ENCODE measurements around the gene TRIM64C.
"Not testable (repeated sequence)": the region's sequence is repeated elsewhere in the genome, so short reads cannot be mapped to it uniquely, and the experiment has no call there.

TRIM64C gene

GRCh38 chr11:49059012-49059411 is at the start of gene TRIM64C:
Gene TRIM64C (minus strand): TSS chr11:49059112. CDS start chr11:49059112, 0 bp downstream.
- DNase-seq (ENCODE audit: insufficient read length, low spot score); FAIRE-seq: not testable (repeated sequence)

- not testable (repeated sequence) for FAIRE-seq; DNase-seq (ENCODE audit: insufficient read length, low spot score)
These were observed 43.4 kb upstream of the TRIM64C start for GRCh38 chr11:49102356-49102755.

GRCh38 chr11:49069897-49070296 is 11.0 kb upstream of the TRIM64C start:
- not testable (repeated sequence) for FAIRE-seq; DNase-seq (ENCODE audit: insufficient read length, low spot score)

DNA sequence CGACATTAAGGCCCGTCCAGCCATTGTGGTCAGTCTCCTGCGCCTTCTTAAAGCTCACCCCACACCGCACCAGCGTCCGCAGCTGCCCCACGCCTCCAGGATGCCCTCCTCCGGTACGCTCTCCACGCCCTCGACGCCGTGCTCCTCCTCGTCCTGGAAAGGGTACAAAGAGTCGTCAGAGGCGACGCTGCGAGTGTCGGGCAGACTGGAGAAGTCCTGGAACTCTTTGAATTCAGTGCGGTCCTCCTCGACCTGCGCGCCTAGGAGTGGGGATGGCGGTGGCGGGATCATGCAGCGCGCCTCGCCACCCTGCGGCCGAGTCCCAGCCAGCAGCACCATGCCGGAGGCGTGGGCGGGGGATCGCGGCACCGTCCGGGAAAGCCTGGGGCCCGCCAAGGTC is 9.1 kb downstream of the TRIM64C start:
- FAIRE-seq; DNase-seq (ENCODE audit: insufficient read length, low spot score): not testable (repeated sequence)

- not testable (repeated sequence) for DNase-seq (ENCODE audit: insufficient read length, low spot score); FAIRE-seq
These were observed 10.7 kb downstream of the TRIM64C start for GRCh38 chr11:49048229-49048628.

DNA sequence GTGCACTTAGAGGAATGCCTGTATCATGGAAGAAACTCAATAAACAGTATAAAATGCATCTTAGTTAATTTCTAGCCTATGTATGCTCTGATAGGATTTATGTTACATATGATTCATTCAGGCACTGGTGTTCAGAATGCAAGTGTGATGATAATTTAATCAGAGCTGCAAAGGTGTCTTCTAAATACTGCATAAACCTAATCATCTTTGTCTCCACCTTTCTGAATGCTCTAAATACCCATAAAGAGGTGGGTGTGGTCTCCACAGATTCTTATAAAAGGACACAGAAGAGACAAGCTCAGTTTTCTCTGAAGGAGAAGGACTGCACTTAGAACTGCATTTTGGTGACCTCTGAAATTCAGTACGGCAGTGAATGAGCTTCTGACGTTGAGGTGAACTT is 30.4 kb downstream of the TRIM64C start, which contains the start of gene TRIM49B:
Gene TRIM49B (plus strand): TSS at position 301 of the 400 bp plus-strand sequence. CDS start 2,777 bp downstream, outside the sequence.
- DNase-seq (ENCODE audit: insufficient read length, low spot score); FAIRE-seq: not testable (repeated sequence)

Measured in HTR-8/SVneo (cell line).